Liver (tissue), 9 donors: ENCODE measurements around the gene ANKRD1. TPM values are rescaled to one million over a fixed set of nuclear protein-coding genes. Genes with fewer than 3 reads are reported as not detected.

Source experiments
- DNase-seq: peaks from one replicate; pipeline ENCODE4 v3.0.0-alpha.2; 2017; ENCODE audit warnings: low spot score
- H3K27ac ChIP-seq, 2 donors: one replicate each; pipeline ENCODE4 v1.7.0; 2013; ENCODE audit warnings: inconsistent platforms in 2 of 2, low read length in 2 of 2, control low read depth in 1 of 2, low read depth in 1 of 2, mild to moderate bottlenecking in 1 of 2
- H3K27me3 ChIP-seq, 4 donors: one replicate each; pipeline versions ENCODE4 v1.6.1 to v1.7.0; 2013; ENCODE audit warnings: low read length in 3 of 4, inconsistent platforms in 1 of 4, mild to moderate bottlenecking in 1 of 4, moderate library complexity in 1 of 4; ENCODE audit not compliant: control insufficient read depth in 4 of 4, insufficient read depth in 4 of 4
- H3K36me3 ChIP-seq, 4 donors: one replicate each; pipeline versions ENCODE4 v1.6.1 to v1.7.0; 2013; ENCODE audit warnings: low read length in 3 of 4, mild to moderate bottlenecking in 3 of 4, low read depth in 1 of 4, moderate library complexity in 1 of 4; ENCODE audit not compliant: control insufficient read depth in 4 of 4, insufficient read depth in 3 of 4
- H3K4me1 ChIP-seq, 4 donors: one replicate each; pipeline versions ENCODE4 v1.6.1 to v1.7.0; 2013; ENCODE audit warnings: low read length in 3 of 4, mild to moderate bottlenecking in 3 of 4, moderate library complexity in 1 of 4; ENCODE audit not compliant: control insufficient read depth in 4 of 4, insufficient read depth in 4 of 4
- H3K4me3 ChIP-seq, 3 donors: one replicate each; pipeline versions ENCODE4 v1.6.1 to v1.7.0; 2013; ENCODE audit warnings: low read length in 3 of 3, control low read depth in 1 of 3, low read depth in 1 of 3, mild to moderate bottlenecking in 1 of 3
- H3K9ac ChIP-seq, 2 donors: one replicate each; pipeline ENCODE4 v1.7.0; 2013; ENCODE audit warnings: low read length in 2 of 2, mild to moderate bottlenecking in 2 of 2, moderate library complexity in 2 of 2, control low read depth in 1 of 2, low read depth in 1 of 2
- H3K9me3 ChIP-seq, 4 donors: one replicate each; pipeline versions ENCODE4 v1.6.1 to v1.7.0; 2013; ENCODE audit warnings: low read length in 3 of 4; ENCODE audit not compliant: control insufficient read depth in 4 of 4
- ATF3 ChIP-seq: IDR thresholded peaks from 2 replicates; pipeline ENCODE4 v1.6.1; 2016; ENCODE audit warnings: antibody characterized with exemption
- CTCF ChIP-seq: fragments of 150-350 bp; IDR thresholded peaks from 2 replicates; pipeline ENCODE4 v1.5.1; 2017; ENCODE audit warnings: improper control_type of control experiment, low read depth, low read length; ENCODE audit not compliant: missing input control
- EGR1 ChIP-seq, 2 donors: IDR thresholded peaks; 2 replicates each; pipeline ENCODE4 v1.6.1; 2016 to 2018; ENCODE audit warnings: antibody characterized with exemption in 2 of 2, low read depth in 2 of 2
- FOXA1 ChIP-seq: IDR thresholded peaks from 2 replicates; pipeline ENCODE4 v1.6.1; 2016; ENCODE audit warnings: antibody characterized with exemption
- GABPA ChIP-seq, 2 donors: IDR thresholded peaks in 1 of 2; conservative IDR thresholded peaks in 1 of 2; 2 replicates each; pipeline ENCODE4 v1.6.1; 2016; ENCODE audit warnings: antibody characterized with exemption in 2 of 2, mild to moderate bottlenecking in 1 of 2, moderate library complexity in 1 of 2
- JUND ChIP-seq, 2 donors: IDR thresholded peaks; 2 replicates each; pipeline ENCODE4 v1.6.1; 2016; ENCODE audit warnings: antibody characterized with exemption in 2 of 2
- NR2F2 ChIP-seq: IDR thresholded peaks from 2 replicates; pipeline ENCODE4 v1.6.1; 2016; ENCODE audit warnings: antibody characterized with exemption
- RAD21 ChIP-seq, 2 donors: IDR thresholded peaks; 2 replicates each; pipeline ENCODE4 v1.6.1; 2016; ENCODE audit warnings: antibody characterized with exemption in 2 of 2, mild to moderate bottlenecking in 2 of 2
- REST ChIP-seq: IDR thresholded peaks from 2 replicates; pipeline ENCODE4 v1.6.1; 2016; ENCODE audit warnings: antibody characterized with exemption, mild to moderate bottlenecking
- SP1 ChIP-seq: IDR thresholded peaks from 2 replicates; pipeline ENCODE4 v1.6.1; 2018; ENCODE audit warnings: antibody characterized with exemption, mild to moderate bottlenecking
- TAF1 ChIP-seq: conservative IDR thresholded peaks from 2 replicates; pipeline ENCODE4 v1.6.1; 2016; ENCODE audit warnings: antibody characterized with exemption, mild to moderate bottlenecking
- WGBS: extraction: QIAGEN DNeasy Blood & Tissue Kit; methylation state at CpG from one replicate; pipeline ENCODE4 v1.1.7; 2013; 5-methylcytosine and 5-hydroxymethylcytosine counted together
- polyA plus RNA-seq, 2 donors: library from polyadenylated mRNA; stranded (reverse) in 1 of 2; unstranded in 1 of 2; fragments of 200-250 nt in 1 of 2; fragments of >200 nt in 1 of 2; fragmentation: Nextera tagmentation in 1 of 2; extraction: Ambion mirVana in 1 of 2; gene quantifications; one replicate each; pipeline versions ENCODE4 v1.2.1 to v1.2.3, GENCODE V29; 2013 to 2015
- total RNA-seq, 2 donors: library from RNA; depleted of rRNA; stranded (reverse); fragments of >200 nt; gene quantifications; one replicate each; pipeline ENCODE4 v1.2.3, GENCODE V29; 2014
- TF ChIP-seq, protein P1 (sequence below): IDR thresholded peaks from 2 replicates; pipeline ENCODE4 v1.6.1; 2016; ENCODE audit warnings: antibody characterized with exemption
- donor health status: healthy.
- donor health status: healthy.
- donor health status: healthy.
- donor health status: healthy.
- donor health status: healthy.

Gene ANKRD1
- total and polyA plus RNA-seq, 4 donors, result 0.16 to 0.25 TPM; not detected in 2

DNA sequence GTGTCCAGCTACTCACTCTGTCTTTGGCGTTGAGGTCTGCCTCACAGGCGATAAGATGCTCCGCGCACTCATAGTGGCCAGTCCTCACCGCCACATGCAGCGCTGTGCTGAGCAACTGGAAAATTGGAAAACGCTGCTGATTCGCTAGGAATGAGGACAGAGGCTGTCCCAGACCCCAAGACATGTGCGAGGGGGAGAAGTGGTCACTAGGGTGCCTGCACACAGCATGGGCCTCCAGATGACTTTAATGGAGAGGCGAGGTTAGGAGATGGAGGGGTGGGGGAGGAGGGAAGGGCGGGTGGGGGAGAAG is 5.2 kb downstream of the ANKRD1 start:
- DNase-seq, result no peak
- 79% methylated on average over 11 of the region's 11 CpGs for WGBS
- H3K27ac ChIP-seq, result no peak overlapping the region

DNA sequence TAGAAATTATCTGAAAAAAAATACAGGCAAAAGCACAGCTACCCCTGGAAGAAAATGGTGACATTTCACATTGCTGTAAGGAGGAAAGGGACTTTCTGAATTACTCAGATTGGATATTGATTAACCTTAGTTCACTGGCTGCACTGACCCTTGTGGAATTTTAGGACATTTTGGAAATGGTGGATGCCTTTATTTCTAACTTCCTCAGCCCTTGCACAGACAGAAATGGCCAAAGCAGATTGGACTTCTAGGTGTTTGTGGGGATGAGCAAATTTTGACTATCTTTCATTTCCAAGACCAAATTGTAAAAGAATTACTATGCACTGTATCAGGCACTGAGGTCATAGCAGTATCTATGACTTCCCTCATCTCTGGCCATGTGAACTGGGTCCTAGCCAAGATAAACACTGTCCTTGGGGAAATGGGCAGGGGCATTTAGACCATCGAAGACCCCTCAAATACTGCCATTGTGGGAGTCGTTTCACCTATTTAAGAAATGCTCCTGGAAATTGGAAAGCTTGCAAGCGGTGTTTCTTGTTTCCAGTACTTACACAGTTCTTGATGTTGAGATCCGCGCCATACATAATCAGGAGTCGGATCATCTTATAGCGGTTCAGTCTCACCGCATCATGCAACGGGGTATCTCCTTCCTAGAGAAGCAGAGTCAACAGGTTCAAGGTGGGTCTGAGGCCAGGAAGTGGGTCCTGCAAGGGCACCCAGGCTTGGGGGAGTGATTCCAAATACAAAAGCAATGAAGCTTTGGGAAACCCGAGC is 5.7 kb downstream of the ANKRD1 start:
- no peak overlapping the region for H3K4me3 ChIP-seq
- TF ChIP-seq FOXA1 (no peak), CTCF (no peak), TAF1 (no peak), SP1 (no peak), GABPA (IDR thresholded peaks at IDR 0.05 in 1 of 2, conservative IDR thresholded peaks at IDR 0.05 in 1 of 2) (no peak), REST (no peak), RAD21 (IDR thresholded peaks at IDR 0.05) (no peak), NR2F2 (no peak), ATF3 (no peak), JUND (IDR thresholded peaks at IDR 0.05) (no peak), EGR1 (IDR thresholded peaks at IDR 0.05; ENCODE audit: low read depth in 2 of 2) (no peak)
- TF ChIP-seq, protein P1, sequence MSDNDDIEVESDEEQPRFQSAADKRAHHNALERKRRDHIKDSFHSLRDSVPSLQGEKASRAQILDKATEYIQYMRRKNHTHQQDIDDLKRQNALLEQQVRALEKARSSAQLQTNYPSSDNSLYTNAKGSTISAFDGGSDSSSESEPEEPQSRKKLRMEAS, result no peak
- DNase-seq, result no peak
- H3K4me1 ChIP-seq, result peaks cover 0 to 3% (median 0%) of the 10 kb centered on the region in 4 donors
- H3K9me3 ChIP-seq, result no peaks in the 10 kb centered on the region
- peaks cover 0 to 4% (median 0%) of the 10 kb centered on the region in 4 donors for H3K27me3 ChIP-seq
- no peaks in the 10 kb centered on the region for H3K36me3 ChIP-seq
- no peak overlapping the region for H3K27ac ChIP-seq
- no peak overlapping the region for H3K9ac ChIP-seq
- 79% methylated on average over 10 of the region's 10 CpGs for whole genome bisulfite sequencing

More for the DNA sequence above, 5.2 kb downstream of the ANKRD1 start:
- no peak overlapping the region for H3K9ac ChIP-seq
- no peak overlapping the region for H3K4me3 ChIP-seq
- H3K36me3 ChIP-seq, result no peaks in the 10 kb centered on the region
- TF ChIP-seq NR2F2, result no peak
- TF ChIP-seq SP1, result no peak
- peaks cover 0 to 4% (median 0%) of the 10 kb centered on the region in 4 donors for H3K27me3 ChIP-seq
- no peaks in the 10 kb centered on the region for H3K9me3 ChIP-seq
- H3K4me1 ChIP-seq, result peaks cover 0 to 3% (median 0%) of the 10 kb centered on the region in 4 donors
